Measurements from ENCODE around the gene INHBE.
"Not testable (repeated sequence)": the region's sequence is repeated elsewhere in the genome, so short reads cannot be mapped to it uniquely, and the experiment has no call there.

- TF ChIP-seq CTCF, POLR2A (IDR thresholded peaks at IDR 0.05): not testable (repeated sequence)
Measured at GRCh38 chr12:57426948-57427347, 28.2 kb upstream of the INHBE start.
